Natural killer cell (primary cell): ENCODE results near the gene VPS26B. TPM values are rescaled to one million over a fixed set of nuclear protein-coding genes. Genes with fewer than 3 reads are reported as not detected.
"Not testable (repeated sequence)": the region's sequence is repeated elsewhere in the genome, so short reads cannot be mapped to it uniquely, and the experiment has no call there.

Experiments
- ATAC-seq, 3 donors: fragments of 150-1000 bp in 2 of 3; fragments of 200-7000 bp in 1 of 3; cut with Tn5 transposase; 1 replicate in 1 of 3; 2 replicates in 2 of 3; pipeline ENCODE4 v1.10.0; 2021; ENCODE audit warnings: mild to moderate bottlenecking in 2 of 3, moderate library complexity in 2 of 3
- DNase-seq, 2 donors: peaks; one replicate each; pipeline versions ENCODE4 v3.0.0 to v3.0.0-alpha.2; 2013 to 2021; ENCODE audit warnings: mixed read lengths in 1 of 2
- H3K27ac ChIP-seq: one replicate; pipeline ENCODE4 v1.5.1; 2013; ENCODE audit warnings: mild to moderate bottlenecking, low read length
- H3K27me3 ChIP-seq: one replicate; pipeline ENCODE4 v1.6.1; 2013; ENCODE audit warnings: low read length; ENCODE audit not compliant: control insufficient read depth, insufficient read depth
- H3K36me3 ChIP-seq: one replicate; pipeline ENCODE4 v1.6.1; 2013; ENCODE audit warnings: low read length; ENCODE audit not compliant: control insufficient read depth, insufficient read depth
- H3K4me1 ChIP-seq: one replicate; pipeline ENCODE4 v1.6.1; 2013; ENCODE audit warnings: low read length; ENCODE audit not compliant: control insufficient read depth, insufficient read depth
- H3K4me3 ChIP-seq: one replicate; pipeline ENCODE4 v1.5.1; 2013; ENCODE audit warnings: low read length
- H3K9me3 ChIP-seq: one replicate; pipeline ENCODE4 v1.6.1; 2013; ENCODE audit warnings: low read length; ENCODE audit not compliant: control insufficient read depth, insufficient read depth
- H3K27ac Mint-ChIP-seq, 2 donors: one replicate each; pipeline ENCODE4 v1.8.0; 2022; ENCODE audit warnings: mild to moderate bottlenecking in 2 of 2, mixed read lengths in 2 of 2, moderate library complexity in 1 of 2
- H3K27me3 Mint-ChIP-seq, 2 donors: one replicate each; pipeline ENCODE4 v1.8.0; 2022; ENCODE audit warnings: low read depth in 2 of 2, mixed read lengths in 2 of 2
- H3K36me3 Mint-ChIP-seq: one replicate; pipeline ENCODE4 v1.8.0; 2022; ENCODE audit warnings: mixed read lengths
- H3K4me1 Mint-ChIP-seq, 2 donors: one replicate each; pipeline ENCODE4 v1.8.0; 2022; ENCODE audit warnings: mixed read lengths in 2 of 2
- H3K4me3 Mint-ChIP-seq: one replicate; pipeline ENCODE4 v1.8.0; 2022; ENCODE audit warnings: mild to moderate bottlenecking, moderate library complexity, mixed read lengths
- H3K9me3 Mint-ChIP-seq, 2 donors: one replicate each; pipeline ENCODE4 v1.8.0; 2022; ENCODE audit warnings: mixed read lengths in 2 of 2
- CTCF ChIP-seq: fragments of 200-600 bp; IDR thresholded peaks from one replicate; pipeline ENCODE4 v1.8.0; 2022; ENCODE audit warnings: antibody characterized with exemption
- WGBS: methylation state at CpG from one replicate; pipeline ENCODE4 v1.1.7; 2013; ENCODE audit warnings: missing lambda C conversion rate; ENCODE audit not compliant: insufficient coverage; 5-methylcytosine and 5-hydroxymethylcytosine counted together
- intact Hi-C: fragments of 100-400 bp; cut with micrococcal nuclease; formaldehyde crosslinking; loops from one replicate; pipeline ENCODE4 v1.14.2; 2022
- total RNA-seq, 4 donors: library from RNA; stranded (reverse); fragments of 120-200 nt in 1 of 4; gene quantifications; one replicate each; pipeline versions ENCODE4 v1.2.3 to v1.2.4, GENCODE V29; 2013 to 2022

Gene VPS26B
- total RNA-seq, 3 donors from 2014 or later (not counting 1 experiment from before 2014, with no cell fraction given) = 83.0 to 113 (median 107) TPM

DNA sequence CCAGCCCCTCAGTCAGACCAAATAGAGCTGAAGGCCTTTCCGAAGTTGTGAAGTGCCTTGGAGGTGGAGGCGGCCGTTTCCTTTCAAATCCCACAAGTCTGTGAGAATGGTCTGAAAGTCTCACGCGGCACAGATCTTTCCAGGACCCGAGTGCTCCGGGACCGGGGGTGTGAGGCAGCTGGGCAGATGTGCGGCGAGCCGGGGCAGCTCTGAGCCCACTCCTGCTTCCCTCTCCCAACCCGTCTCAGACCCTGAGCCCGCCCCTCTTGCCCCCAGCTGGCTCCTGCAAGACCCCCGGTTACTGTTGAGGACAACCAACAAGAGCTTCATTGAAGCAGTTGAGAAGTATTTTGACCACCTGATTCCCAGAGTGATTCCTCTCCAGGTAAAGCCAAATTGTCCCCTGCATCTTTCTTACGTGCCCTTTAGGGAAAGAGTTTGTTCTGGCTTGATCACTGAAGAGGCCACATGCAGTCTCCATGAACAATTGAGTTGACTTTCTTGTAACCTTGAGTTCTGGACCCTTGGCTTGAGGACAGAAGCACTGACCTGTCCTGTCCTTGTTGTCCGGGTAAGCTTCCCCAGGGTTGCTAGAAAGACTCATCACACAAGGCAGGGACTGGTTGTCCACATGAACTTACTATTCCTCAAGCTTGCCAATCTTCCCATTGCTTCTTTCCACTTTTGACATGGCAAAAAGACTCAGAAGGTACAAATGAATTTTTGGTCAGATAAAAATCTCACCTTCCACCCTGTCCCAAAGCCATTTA, 59.2 kb downstream of the VPS26B start:
- H3K27me3 Mint-ChIP-seq = peaks cover 30 to 34% of the 10 kb centered on the region in 2 donors
- H3K9me3 Mint-ChIP-seq = no peaks in the 10 kb centered on the region
- 94% methylated on average over 16 of the region's 16 CpGs for WGBS
- H3K27ac Mint-ChIP-seq = no peak overlapping the region
- no peak overlapping the region for H3K27ac ChIP-seq
- intact Hi-C loops = no loop called here
- no peaks in the 10 kb centered on the region for H3K36me3 Mint-ChIP-seq
- H3K4me1 Mint-ChIP-seq = no peaks in the 10 kb centered on the region
- H3K4me3 Mint-ChIP-seq = no peak overlapping the region
- H3K4me1 ChIP-seq = no peaks in the 10 kb centered on the region
- H3K4me3 ChIP-seq = no peak overlapping the region
- H3K36me3 ChIP-seq = no peaks in the 10 kb centered on the region
- no peak for TF ChIP-seq CTCF
- no peaks in the 10 kb centered on the region for H3K9me3 ChIP-seq
- DNase-seq = no peak
- ATAC-seq = no peak
- H3K27me3 ChIP-seq = peaks cover 6% of the 10 kb centered on the region

- intact Hi-C loops, DNase-seq, H3K27me3 ChIP-seq, H3K4me1 ChIP-seq, ATAC-seq, H3K4me3 ChIP-seq, H3K36me3 ChIP-seq, H3K4me3 Mint-ChIP-seq, H3K9me3 Mint-ChIP-seq, H3K9me3 ChIP-seq, H3K27ac Mint-ChIP-seq, H3K4me1 Mint-ChIP-seq, H3K27ac ChIP-seq, H3K36me3 Mint-ChIP-seq: not testable (repeated sequence)
- peaks cover 22 to 32% of the 10 kb centered on the region in 2 donors for H3K27me3 Mint-ChIP-seq
- 92% methylated on average over 5 of the region's 5 CpGs for WGBS
These were observed 59.9 kb downstream of the VPS26B start for GRCh38 chr11:134284349-134284748.

GRCh38 chr11:134287561-134287960, 63.1 kb downstream of the VPS26B start:
- Mint-ChIP-seq H3K4me3 (no peak overlapping the region), H3K27ac (no peak overlapping the region), H3K27me3 (peaks cover 13 to 23% of the 10 kb centered on the region in 2 donors), H3K36me3 (no peaks in the 10 kb centered on the region), H3K9me3 (no peaks in the 10 kb centered on the region), H3K4me1 (no peaks in the 10 kb centered on the region)
- ATAC-seq (no peak), DNase-seq (no peak)
- Histone ChIP-seq H3K27me3 (no peaks in the 10 kb centered on the region), H3K27ac (no peak overlapping the region), H3K4me1 (no peaks in the 10 kb centered on the region), H3K4me3 (no peak overlapping the region), H3K36me3 (no peaks in the 10 kb centered on the region), H3K9me3 (no peaks in the 10 kb centered on the region)
- WGBS = 93% methylated on average over 12 of the region's 12 CpGs
- intact Hi-C loops = no loop called here
- TF ChIP-seq CTCF = no peak

- Mint-ChIP-seq H3K36me3 (no peaks in the 10 kb centered on the region), H3K27me3 (peaks cover 12 to 23% of the 10 kb centered on the region in 2 donors), H3K4me3 (no peak overlapping the region), H3K4me1 (no peaks in the 10 kb centered on the region), H3K27ac (no peak overlapping the region), H3K9me3 (no peaks in the 10 kb centered on the region)
- no peak for DNase-seq
- Histone ChIP-seq H3K4me1 (no peaks in the 10 kb centered on the region), H3K27ac (no peak overlapping the region), H3K27me3 (no peaks in the 10 kb centered on the region), H3K36me3 (no peaks in the 10 kb centered on the region), H3K4me3 (no peak overlapping the region), H3K9me3 (no peaks in the 10 kb centered on the region)
- intact Hi-C loops = no loop called here
- no peak for TF ChIP-seq CTCF
- WGBS = 93% methylated on average over 13 of the region's 13 CpGs
- ATAC-seq = no peak
These were observed 64.0 kb downstream of the VPS26B start for GRCh38 chr11:134288486-134288885.
